Anterior cingulate cortex (tissue), 58 donors: ENCODE results near the gene ZNF354C.

Experiments
- DNase-seq, 58 donors: peaks; one replicate each; lab custom pipeline; 2025; lab: John Stamatoyannopoulos, UW

The ZNF354C gene

GRCh38 chr5:179113143-179113530 lies 53.0 kb downstream of the ZNF354C start:
- DNase-seq, result no peak

DNA sequence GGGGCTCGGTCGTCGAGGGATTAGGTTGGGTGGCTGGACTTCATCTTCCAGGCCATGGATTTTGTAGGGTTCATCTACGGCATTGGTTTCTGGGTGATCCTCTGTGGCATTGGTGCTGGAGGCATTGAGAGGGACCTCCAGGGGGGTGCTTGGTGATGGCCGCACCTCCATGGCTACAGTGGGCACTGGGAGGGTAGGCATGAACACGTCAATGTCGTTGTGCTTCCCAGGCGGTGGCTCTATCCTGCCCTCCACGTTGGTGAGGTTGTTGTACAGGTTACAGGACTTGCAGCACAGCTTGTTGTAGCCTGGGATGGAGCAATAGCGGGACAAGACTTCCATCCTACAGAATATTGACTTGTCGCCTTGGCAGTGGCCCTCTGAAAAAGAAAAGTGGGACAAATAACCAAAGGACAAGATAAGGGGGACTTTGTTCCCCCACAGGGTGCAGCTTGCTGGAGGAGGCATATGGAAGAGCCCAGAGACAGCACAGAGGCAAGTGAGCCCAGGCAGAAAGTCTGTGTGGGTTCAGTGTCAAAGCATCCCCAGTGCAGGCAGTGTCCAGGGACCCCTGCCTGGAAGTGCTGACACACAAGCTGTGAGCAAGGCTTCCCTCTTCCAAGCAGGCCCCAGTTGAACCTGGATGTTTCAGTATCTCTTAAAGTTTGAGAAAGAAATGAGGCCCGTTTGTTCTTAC lies 53.9 kb downstream of the ZNF354C start:
- no peak for DNase-seq

GRCh38 chr5:179114756-179115155 lies 54.6 kb downstream of the ZNF354C start:
- DNase-seq, result no peak

GRCh38 chr5:179115307-179115706 lies 55.1 kb downstream of the ZNF354C start:
- no peak for DNase-seq

GRCh38 chr5:179115845-179116524 lies 55.8 kb downstream of the ZNF354C start:
- no peak for DNase-seq

GRCh38 chr5:179118338-179118737 lies 58.2 kb downstream of the ZNF354C start:
- no peak for DNase-seq

- no peak for DNase-seq
Measured at GRCh38 chr5:179118756-179119414, 58.7 kb downstream of the ZNF354C start.

DNA sequence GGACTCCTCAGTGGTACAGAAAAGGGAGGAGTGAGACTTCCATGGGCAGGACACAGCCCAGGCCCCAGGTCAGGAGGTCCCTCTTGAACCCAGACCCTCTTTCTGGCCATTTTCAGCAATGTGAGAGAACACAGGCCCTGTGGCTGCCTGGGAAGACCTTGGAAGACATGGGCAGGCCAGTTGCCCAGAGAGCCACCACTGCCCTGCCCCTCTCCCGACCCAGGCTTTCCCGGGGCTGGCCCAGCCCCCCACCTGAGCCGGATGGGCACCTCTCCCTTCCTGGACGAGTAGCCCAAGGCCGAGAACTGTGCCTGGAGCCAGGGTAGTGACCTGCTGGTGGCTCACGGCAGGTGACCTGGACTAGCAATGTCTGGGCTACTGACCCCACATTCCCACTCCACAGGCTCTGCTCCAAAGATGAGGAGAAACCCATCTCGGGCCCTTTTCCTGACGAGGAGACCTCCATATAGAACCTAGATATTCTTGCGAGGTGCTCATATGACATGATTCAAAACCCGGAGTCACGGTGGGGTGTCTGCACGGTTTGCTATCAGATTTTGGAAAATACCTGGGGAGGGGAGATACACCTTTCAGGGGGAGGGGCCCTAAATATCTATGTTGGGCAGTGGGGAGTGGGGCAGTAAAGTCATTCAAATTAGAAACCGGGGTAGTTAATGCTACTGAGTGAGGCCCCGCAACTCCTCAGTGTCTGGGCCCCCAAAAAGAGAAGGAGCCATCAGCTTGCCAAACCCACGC lies 59.4 kb downstream of the ZNF354C start:
- no peak for DNase-seq

GRCh38 chr5:179120421-179120861 lies 60.3 kb downstream of the ZNF354C start:
- DNase-seq, result no peak

- DNase-seq, result no peak
Measured at GRCh38 chr5:179120951-179121666, 60.9 kb downstream of the ZNF354C start.

DNA sequence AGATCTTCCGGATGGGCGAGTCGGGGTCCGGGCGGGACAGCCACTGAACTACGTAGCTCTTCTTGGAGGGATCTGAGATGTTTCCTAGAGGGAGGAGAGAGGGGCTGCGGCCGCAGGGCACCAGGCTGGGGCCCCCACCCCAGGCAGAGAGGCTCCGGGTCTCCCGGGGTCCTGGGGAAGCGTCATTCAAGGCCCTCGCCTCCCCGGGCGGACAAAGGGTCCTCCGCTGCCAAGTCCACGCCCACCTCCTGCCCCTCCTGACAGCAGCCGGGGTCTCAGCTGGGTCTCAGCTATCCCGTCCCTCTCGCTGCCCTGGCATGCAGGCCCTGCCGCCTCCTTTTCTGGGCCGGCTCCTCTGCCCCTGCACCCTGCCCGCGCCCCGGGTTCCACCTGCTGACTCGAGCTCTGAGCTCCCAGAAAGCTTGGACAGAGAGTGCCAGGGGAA lies 61.5 kb downstream of the ZNF354C start:
- no peak for DNase-seq

DNA sequence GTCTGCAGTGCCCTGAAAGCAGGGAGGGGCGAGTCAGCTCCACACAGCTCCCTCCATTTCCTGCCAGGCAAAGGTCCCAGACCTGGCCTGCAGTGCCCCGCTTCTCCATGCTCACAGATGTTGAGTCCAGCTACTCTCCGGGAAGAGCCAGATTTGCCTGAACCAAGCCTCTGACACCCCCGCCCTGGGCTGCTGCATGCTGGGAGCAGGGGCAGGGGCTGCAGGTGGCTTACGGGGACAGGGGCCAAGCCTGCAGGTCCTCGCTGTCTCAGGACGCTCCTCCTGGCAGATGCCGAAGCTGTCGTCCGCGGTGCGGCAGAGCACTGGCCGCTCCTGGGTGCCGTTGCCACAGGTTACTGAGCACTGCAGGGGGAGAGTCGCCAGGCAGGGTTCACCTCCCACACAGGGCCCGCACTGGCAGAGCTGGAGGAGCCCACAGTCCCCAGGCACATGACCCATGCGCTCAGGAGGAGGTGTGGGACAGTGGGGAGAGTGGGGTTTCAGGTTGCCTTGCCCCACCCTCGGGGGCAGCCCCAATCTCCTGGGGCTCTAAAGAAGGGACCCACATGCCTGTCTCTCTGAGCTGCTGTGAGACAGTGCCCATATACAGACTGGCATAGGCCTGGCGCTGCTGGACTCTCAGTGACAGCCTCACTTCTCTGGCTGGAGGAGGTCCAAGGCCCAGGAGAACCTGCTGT lies 62.4 kb downstream of the ZNF354C start:
- no peak for DNase-seq

DNA sequence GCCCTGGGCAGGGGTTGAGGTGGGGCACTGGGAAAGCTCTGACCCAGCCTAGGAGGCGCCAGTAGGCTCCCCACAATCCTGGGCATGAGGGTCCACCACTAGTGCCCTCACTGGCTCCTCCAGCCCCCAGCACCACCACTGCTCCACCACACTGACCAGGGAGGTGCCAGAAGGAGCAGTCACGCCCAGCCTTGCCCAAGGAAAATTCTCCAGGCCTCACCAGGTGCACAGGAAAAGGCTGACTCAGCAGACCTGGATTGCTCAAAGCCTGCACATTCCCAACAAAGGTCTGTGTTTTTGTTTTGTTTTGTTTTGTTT lies 62.9 kb downstream of the ZNF354C start:
- no peak for DNase-seq

- no peak for DNase-seq
Measured at GRCh38 chr5:179123491-179124272, 63.5 kb downstream of the ZNF354C start.

DNA sequence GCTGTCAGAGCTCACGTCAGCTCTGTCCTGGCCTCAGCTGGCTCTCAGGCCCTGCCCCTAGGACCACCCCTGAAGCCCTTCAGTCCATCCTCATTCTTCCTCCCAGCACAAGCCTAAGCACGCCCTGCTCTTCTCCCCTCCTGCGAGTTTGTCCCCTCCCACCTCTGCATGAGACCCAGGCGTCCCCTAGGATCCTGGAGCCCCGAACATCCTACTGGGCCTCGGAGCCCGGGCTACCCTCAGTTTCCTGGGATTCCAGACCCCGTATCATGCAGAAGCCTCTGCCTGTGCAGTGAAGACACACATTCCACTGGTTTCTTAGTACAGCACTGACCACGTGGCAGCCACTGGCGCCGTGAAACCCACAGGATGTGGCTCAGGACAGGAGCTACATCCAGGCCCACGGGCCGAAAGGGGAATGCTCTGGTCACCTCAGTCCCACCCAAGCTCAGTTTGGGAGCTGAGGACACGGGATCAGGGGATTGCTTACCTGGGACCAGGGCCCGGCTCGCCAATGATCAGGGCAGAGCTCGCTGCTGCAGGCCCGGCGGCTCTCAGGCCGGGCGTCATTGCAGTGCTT lies 64.2 kb downstream of the ZNF354C start:
- no peak for DNase-seq

- no peak for DNase-seq
Measured at GRCh38 chr5:179124853-179125788, 64.9 kb downstream of the ZNF354C start.

DNA sequence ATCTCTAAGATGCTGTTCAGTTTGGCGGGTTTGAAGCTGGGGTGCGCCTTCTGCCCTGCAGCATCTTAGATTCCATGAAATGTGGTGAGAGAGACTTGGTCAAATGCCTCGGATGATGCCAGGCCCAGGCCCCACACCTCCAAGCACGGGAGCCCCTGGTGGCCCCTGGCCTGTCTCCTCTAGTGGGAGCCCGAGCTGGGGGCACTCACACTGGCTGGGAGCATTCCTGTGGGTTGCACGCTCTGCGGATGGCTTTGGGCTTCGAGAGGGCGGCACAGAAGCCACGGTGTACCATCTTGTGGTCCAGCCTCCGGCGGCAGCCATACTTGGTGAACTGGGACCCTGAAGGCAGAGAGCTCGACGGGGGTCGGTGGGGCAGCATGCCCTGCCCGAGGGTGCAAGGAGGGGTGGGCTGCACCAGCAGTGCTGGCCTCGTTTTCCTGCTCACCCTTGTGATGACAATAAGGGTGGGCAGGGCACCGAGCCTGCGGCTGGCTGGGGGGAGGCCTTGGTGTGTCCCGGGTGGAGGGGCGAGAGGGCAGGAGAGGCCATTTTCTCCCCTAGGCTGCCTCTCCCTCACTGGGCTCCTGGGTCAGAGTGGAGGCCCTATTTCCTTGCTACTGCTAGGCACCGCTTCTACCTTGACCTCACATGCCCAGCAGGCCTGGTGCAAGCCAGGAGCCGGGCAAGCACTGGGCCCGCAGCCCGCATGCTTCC lies 65.8 kb downstream of the ZNF354C start:
- DNase-seq, result no peak
